Erythroblast (primary cell): ENCODE results near the gene CSF1R.

ENCODE experiments used
- GATA1 ChIP-seq: IDR thresholded peaks from 2 replicates; pipeline ENCODE4 v1.6.1; 2011; ENCODE audit warnings: low read depth, mild to moderate bottlenecking, control low read depth, low read length, moderate library complexity
- POLR2A ChIP-seq: IDR thresholded peaks from 2 replicates; pipeline ENCODE4 v1.6.1; 2011; ENCODE audit warnings: mild to moderate bottlenecking, low read length

GRCh38 chr5:150082889-150083288, 3.5 kb downstream of the CSF1R start:
- no peak for TF ChIP-seq POLR2A
- no peak for TF ChIP-seq GATA1
